Activated naive CD4-positive, alpha-beta T cell treated with anti-CD3 and anti-CD28 coated beads, Interleukin-2, amount 10 ng/mL, durations not matched to agents 7 days and 5 days (primary cell): Measurements from ENCODE around the gene FGF11.

Experiments used
- CTCF ChIA-PET: fragments of 350-600 bp; sonication (Branson Sonifier 250); formaldehyde crosslinking; loops from one replicate; lab custom pipeline; 2021; ENCODE audit warnings: antibody characterized with exemption; lab: Charles Lee
- DNase-seq: peaks from one replicate; pipeline ENCODE4 v3.0.0-alpha.2; 2020
- H3K27ac Mint-ChIP-seq: one replicate; pipeline ENCODE4 v1.8.0; 2021; ENCODE audit warnings: mild to moderate bottlenecking, moderate library complexity, mixed read lengths
- H3K27me3 Mint-ChIP-seq: one replicate; pipeline ENCODE4 v1.8.0; 2021; ENCODE audit warnings: mild to moderate bottlenecking, mixed read lengths
- H3K36me3 Mint-ChIP-seq: one replicate; pipeline ENCODE4 v1.8.0; 2021; ENCODE audit warnings: mixed read lengths
- H3K4me1 Mint-ChIP-seq: one replicate; pipeline ENCODE4 v1.8.0; 2021; ENCODE audit warnings: mixed read lengths
- H3K4me3 Mint-ChIP-seq: one replicate; pipeline ENCODE4 v1.8.0; 2021; ENCODE audit warnings: mild to moderate bottlenecking, moderate library complexity, mixed read lengths
- H3K9me3 Mint-ChIP-seq: one replicate; pipeline ENCODE4 v1.8.0; 2021; ENCODE audit warnings: mixed read lengths

FGF11 gene

DNA sequence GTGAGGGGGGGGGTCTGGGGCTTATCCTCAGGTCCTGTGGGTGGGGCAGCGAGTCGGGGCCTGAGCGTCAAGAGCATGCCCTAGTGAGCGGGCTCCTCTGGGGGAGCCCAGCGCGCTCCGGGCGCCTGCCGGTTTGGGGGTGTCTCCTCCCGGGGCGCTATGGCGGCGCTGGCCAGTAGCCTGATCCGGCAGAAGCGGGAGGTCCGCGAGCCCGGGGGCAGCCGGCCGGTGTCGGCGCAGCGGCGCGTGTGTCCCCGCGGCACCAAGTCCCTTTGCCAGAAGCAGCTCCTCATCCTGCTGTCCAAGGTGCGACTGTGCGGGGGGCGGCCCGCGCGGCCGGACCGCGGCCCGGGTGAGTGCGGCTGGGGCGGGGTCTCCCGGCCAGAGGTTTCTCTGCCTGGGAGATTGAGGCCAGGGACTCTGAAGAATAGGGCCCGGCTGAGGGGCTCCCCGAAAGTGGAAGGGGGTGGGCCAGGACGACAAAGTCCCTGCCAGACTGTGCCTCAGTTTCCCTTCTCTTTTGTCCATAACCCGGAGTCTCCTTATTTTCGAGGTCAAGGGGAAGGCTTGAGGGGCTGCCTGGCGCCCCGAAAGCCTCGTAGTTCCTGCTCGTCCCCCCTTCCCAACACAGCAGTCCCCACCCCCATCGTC, at the start of gene FGF11:
Gene FGF11, plus strand, starts transcription at position 51 of the 651 bp plus-strand sequence. Its CDS starts 109 bp downstream, at position 160.
- Mint-ChIP-seq H3K36me3 (peaks cover 33% of the 10 kb centered on the region), H3K27ac (no peak within 1 kb of the TSS), H3K4me3 (peak within 1 kb of the TSS; percentile 87), H3K4me1 (peaks cover 54% of the 10 kb centered on the region), H3K27me3 (peaks cover 71% of the 10 kb centered on the region), H3K9me3 (no peaks in the 10 kb centered on the region)
- CTCF ChIA-PET, result interaction anchor here (1.2 to 2.8 kb wide), 5 partner anchors 12 to 121 kb away, joined by 3 to 12 read pairs (median 6); partner anchors contain the start of gene TMEM256
- peak; percentile 33 for DNase-seq

DNA sequence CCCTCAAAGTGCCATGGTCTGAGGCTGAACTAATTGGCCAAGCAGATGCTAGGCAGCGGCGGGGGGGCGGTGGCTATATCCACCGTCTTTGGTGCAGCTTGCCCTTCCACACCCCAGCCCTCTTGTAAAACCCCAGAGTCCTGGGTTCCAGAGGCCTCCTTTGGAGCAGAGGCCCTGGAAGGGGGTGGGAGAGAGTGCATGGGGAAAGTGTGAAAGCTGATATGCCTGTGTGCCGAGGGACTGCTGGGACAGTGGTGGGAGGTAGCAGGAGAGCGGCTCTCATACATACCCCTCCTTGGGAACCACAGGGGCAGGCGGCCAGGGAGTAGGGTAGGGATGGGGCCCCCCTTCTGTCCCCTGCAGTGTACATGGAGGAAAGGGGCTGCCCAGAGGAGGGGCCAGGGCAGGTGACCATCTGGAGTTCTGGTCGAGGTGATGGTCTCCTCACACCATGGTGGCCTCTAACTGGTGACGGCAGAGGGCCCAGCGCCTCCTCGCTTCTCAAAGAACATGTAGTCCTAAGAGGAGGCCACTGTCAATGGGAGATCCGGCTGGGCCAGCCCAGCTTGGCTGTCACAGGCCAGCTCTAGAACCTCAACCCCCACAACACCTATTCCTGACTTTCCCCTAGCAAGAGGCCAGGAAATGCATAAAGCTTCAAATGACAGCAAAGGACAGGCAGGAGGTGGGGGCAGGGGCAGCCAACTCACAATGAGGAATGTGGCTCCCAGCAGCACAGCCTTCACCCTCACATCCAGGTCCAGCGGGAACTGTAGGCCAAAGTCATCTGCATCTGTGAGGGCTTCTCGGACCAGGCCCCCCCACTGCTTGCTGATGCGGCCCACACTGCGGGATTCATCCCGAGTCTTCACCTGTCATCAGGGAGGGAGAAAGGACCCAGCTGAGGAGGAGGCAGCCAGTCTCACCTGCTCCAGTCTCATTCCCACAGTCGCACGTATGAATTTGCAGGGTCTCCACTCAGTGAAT, 49.1 kb upstream of the FGF11 start:
- Mint-ChIP-seq H3K9me3 (no peaks in the 10 kb centered on the region), H3K36me3 (peaks cover 56% of the 10 kb centered on the region), H3K27me3 (peaks cover 3% of the 10 kb centered on the region), H3K4me1 (peaks cover 45% of the 10 kb centered on the region), H3K4me3 (no peak overlapping the region), H3K27ac (peak overlapping the region; percentile 5)
- CTCF ChIA-PET, result no interaction called here
- no peak for DNase-seq

DNA sequence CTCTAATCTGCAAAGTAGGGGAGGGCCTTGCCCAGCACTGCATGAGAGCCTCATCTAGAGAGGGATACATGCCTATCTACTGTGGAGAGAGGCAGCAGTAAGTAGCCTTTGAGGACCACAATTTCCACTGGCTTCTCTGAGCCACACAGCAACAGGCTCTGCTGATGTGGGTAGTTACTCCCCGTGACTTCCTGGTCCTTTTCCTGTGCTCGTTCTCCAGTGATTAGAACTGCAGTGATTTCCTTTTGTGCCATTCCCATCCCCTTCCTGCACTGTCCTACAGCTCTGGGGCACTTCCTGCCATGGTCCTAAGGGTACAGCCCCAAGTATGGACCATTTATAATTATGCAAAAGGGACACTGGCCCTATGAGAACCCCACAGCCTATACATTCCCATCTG, 48.0 kb upstream of the FGF11 start:
- peaks cover 7% of the 10 kb centered on the region for H3K27me3 Mint-ChIP-seq
- H3K36me3 Mint-ChIP-seq, result peaks cover 53% of the 10 kb centered on the region
- DNase-seq, result no peak
- H3K4me1 Mint-ChIP-seq, result peaks cover 45% of the 10 kb centered on the region
- no peaks in the 10 kb centered on the region for H3K9me3 Mint-ChIP-seq
- H3K27ac Mint-ChIP-seq, result no peak overlapping the region
- CTCF ChIA-PET, result interaction anchor here (1.0 kb wide), 1 partner anchor 36 kb away, joined by 3 read pairs; no protein-coding TSS in a partner anchor
- no peak overlapping the region for H3K4me3 Mint-ChIP-seq

GRCh38 chr17:7392696-7393612, 46.4 kb upstream of the FGF11 start:
- H3K9me3 Mint-ChIP-seq, result no peaks in the 10 kb centered on the region
- DNase-seq, result no peak
- peaks cover 47% of the 10 kb centered on the region for H3K36me3 Mint-ChIP-seq
- peaks cover 41% of the 10 kb centered on the region for H3K4me1 Mint-ChIP-seq
- H3K27ac Mint-ChIP-seq, result peak overlapping the region; percentile 75
- CTCF ChIA-PET, result interaction anchor here (0.6 to 0.7 kb wide), 3 partner anchors 44 to 106 kb away, joined by 3 to 4 read pairs (median 3); no protein-coding TSS in a partner anchor
- H3K4me3 Mint-ChIP-seq, result peak overlapping the region; percentile 94
- peaks cover 7% of the 10 kb centered on the region for H3K27me3 Mint-ChIP-seq

DNA sequence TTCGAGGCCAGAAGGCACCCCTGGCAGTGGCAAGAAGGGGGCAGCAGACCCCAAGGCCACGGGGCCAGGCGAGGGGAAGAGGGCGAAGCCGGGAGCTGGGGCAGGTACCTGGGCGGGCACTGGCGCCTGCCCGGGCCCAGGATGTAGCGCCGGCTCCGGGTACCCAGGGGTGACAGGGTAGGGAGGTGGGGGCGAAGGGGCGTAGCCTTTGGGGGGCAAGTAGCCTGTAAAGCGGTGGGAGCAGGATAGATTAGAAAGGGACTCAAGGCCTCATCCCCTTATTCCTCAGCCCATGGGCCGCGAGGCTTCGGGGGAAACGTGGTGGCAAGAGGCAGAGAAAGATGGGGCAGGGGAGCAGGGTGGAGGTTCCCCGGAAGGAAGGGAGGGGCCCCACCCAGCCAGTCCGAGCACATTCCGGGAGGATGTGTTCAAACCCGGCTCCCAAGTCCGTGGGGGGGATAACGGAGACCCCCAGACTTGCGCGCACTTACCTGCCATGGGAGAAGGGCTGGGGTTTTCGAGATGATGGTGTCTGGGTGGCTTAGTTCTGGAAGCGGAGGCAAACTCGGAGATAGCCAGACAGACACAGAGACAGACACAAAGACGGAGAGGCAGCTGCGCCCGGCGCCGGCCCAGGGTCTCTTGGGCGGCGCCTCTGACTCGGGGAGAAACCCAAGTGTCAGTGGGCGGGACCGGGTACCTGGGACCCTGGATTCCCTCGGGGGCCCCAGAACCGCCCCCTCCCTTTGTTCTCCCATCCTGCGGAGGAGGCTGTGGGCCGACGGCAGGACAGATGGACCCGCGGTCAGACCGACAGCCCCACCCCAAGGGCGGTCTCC, 45.5 kb upstream of the FGF11 start:
- Mint-ChIP-seq H3K4me3 (peak overlapping the region; percentile 94), H3K9me3 (no peaks in the 10 kb centered on the region), H3K27ac (peak overlapping the region; percentile 87), H3K36me3 (peaks cover 42% of the 10 kb centered on the region), H3K4me1 (peaks cover 41% of the 10 kb centered on the region), H3K27me3 (peaks cover 7% of the 10 kb centered on the region)
- DNase-seq, result peak; percentile 80
- CTCF ChIA-PET, result interaction anchor here (0.6 to 2.3 kb wide), 2 partner anchors 43 to 98 kb away, joined by 3 to 7 read pairs; no protein-coding TSS in a partner anchor

DNA sequence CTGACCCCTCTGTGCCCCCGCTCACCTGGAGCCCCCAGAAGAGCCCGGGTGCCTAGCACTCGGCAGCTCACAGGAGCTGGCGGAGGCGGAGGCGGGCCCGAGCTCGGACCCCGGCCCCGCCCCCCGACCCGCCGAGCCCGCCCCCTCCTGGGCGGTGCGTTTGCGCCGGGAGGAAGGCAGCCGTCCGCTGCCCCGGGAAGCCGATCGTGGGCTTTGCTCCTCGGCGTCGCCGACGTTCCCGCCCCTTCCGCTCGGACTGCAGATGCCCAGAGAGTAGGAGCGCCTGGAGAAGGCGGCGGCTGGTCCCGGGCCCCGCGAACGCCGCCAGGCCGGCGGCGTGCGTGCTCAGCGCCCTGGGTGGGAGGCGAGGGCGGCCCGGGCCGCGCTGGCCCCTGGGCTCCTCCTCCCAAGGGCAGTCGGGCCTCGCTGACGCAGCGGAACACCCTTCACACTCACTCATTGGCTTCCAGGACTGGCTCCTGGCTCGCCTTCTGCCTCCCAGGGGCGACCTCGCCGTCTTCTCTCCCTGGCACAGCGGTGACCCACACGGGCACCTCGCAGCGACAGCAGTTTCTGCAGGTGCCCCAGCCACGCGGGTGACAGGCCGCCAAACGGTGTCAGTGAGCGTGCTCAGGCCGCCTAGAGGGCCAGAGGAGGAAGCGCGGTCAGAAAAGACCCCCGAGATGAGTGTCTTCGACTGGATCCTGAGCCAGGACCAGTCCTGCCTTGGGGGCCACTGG, 44.7 kb upstream of the FGF11 start, which contains the start of gene PLSCR3:
Gene PLSCR3, minus strand, starts transcription at position 74 of the 740 bp plus-strand sequence. CDS start 415 bp downstream, outside the sequence.
- peak within 1 kb of the TSS; percentile 89 for H3K27ac Mint-ChIP-seq
- H3K4me3 Mint-ChIP-seq, result peak within 1 kb of the TSS; percentile 94
- H3K27me3 Mint-ChIP-seq, result peaks cover 7% of the 10 kb centered on the region
- CTCF ChIA-PET, result interaction anchor here (2.3 kb wide), 1 partner anchor 42 kb away, joined by 7 read pairs; no protein-coding TSS in a partner anchor
- peaks cover 34% of the 10 kb centered on the region for H3K36me3 Mint-ChIP-seq
- H3K4me1 Mint-ChIP-seq, result peaks cover 39% of the 10 kb centered on the region
- no peaks in the 10 kb centered on the region for H3K9me3 Mint-ChIP-seq
- DNase-seq, result peak; percentile 87

GRCh38 chr17:7396147-7396546, 43.2 kb upstream of the FGF11 start:
- H3K27me3 Mint-ChIP-seq, result peaks cover 7% of the 10 kb centered on the region
- peaks cover 33% of the 10 kb centered on the region for H3K4me1 Mint-ChIP-seq
- H3K27ac Mint-ChIP-seq, result no peak overlapping the region
- H3K9me3 Mint-ChIP-seq, result no peaks in the 10 kb centered on the region
- peaks cover 20% of the 10 kb centered on the region for H3K36me3 Mint-ChIP-seq
- CTCF ChIA-PET, result no interaction called here
- no peak for DNase-seq
- peak overlapping the region; percentile 37 for H3K4me3 Mint-ChIP-seq

GRCh38 chr17:7398612-7399011, 40.7 kb upstream of the FGF11 start:
- CTCF ChIA-PET, result interaction anchor here (1.6 kb wide), 1 partner anchor 43 kb away, joined by 4 read pairs; no protein-coding TSS in a partner anchor
- H3K9me3 Mint-ChIP-seq, result no peaks in the 10 kb centered on the region
- peaks cover 23% of the 10 kb centered on the region for H3K4me1 Mint-ChIP-seq
- peaks cover 7% of the 10 kb centered on the region for H3K27me3 Mint-ChIP-seq
- peaks cover 8% of the 10 kb centered on the region for H3K36me3 Mint-ChIP-seq
- no peak for DNase-seq
- H3K27ac Mint-ChIP-seq, result no peak overlapping the region
- H3K4me3 Mint-ChIP-seq, result no peak overlapping the region

- peak overlapping the region; percentile 95 for H3K4me3 Mint-ChIP-seq
- H3K4me1 Mint-ChIP-seq, result peaks cover 19% of the 10 kb centered on the region
- H3K9me3 Mint-ChIP-seq, result no peaks in the 10 kb centered on the region
- CTCF ChIA-PET, result interaction anchor here (0.5 to 2.2 kb wide), 5 partner anchors 32 to 139 kb away, joined by 3 to 6 read pairs (median 3); partner anchors contain the start of gene TMEM102
- H3K27me3 Mint-ChIP-seq, result peaks cover 39% of the 10 kb centered on the region
- peak; percentile 60 for DNase-seq
- H3K27ac Mint-ChIP-seq, result peak overlapping the region; percentile 92
- peaks cover 5% of the 10 kb centered on the region for H3K36me3 Mint-ChIP-seq
Observed at GRCh38 chr17:7403043-7403726, 36.1 kb upstream of the FGF11 start.

- no peaks in the 10 kb centered on the region for H3K9me3 Mint-ChIP-seq
- H3K4me3 Mint-ChIP-seq, result peak overlapping the region; percentile 95
- peaks cover 41% of the 10 kb centered on the region for H3K27me3 Mint-ChIP-seq
- CTCF ChIA-PET, result interaction anchor here (0.5 to 2.2 kb wide), 5 partner anchors 32 to 138 kb away, joined by 3 to 6 read pairs (median 3); partner anchors contain the start of gene TMEM102
- peaks cover 5% of the 10 kb centered on the region for H3K36me3 Mint-ChIP-seq
- no peak for DNase-seq
- peak overlapping the region; percentile 92 for H3K27ac Mint-ChIP-seq
- peaks cover 20% of the 10 kb centered on the region for H3K4me1 Mint-ChIP-seq
Observed at GRCh38 chr17:7403727-7403976, 35.7 kb upstream of the FGF11 start.

- peak; percentile 98 for DNase-seq
- CTCF ChIA-PET, result interaction anchor here (1.0 to 2.2 kb wide), 4 partner anchors 31 to 138 kb away, joined by 3 to 6 read pairs (median 4); partner anchors contain the start of gene TMEM102
- Mint-ChIP-seq H3K36me3 (peaks cover 5% of the 10 kb centered on the region), H3K27ac (peak within 1 kb of the TSS; percentile 92), H3K4me3 (peak within 1 kb of the TSS; percentile 95), H3K4me1 (peaks cover 22% of the 10 kb centered on the region), H3K27me3 (peaks cover 46% of the 10 kb centered on the region), H3K9me3 (no peaks in the 10 kb centered on the region)
Observed at GRCh38 chr17:7403977-7404736, 35.2 kb upstream of the FGF11 start, which contains the start of gene TMEM256. Gene TMEM256 (minus strand): TSS chr17:7404097. CDS start chr17:7404084, 13 bp downstream.
